ENCODE results near the gene MEX3D.

GRCh38 chr19:1524972-1525325, 43.2 kb downstream of the MEX3D start:
- TF ChIP-seq, protein P1, sequence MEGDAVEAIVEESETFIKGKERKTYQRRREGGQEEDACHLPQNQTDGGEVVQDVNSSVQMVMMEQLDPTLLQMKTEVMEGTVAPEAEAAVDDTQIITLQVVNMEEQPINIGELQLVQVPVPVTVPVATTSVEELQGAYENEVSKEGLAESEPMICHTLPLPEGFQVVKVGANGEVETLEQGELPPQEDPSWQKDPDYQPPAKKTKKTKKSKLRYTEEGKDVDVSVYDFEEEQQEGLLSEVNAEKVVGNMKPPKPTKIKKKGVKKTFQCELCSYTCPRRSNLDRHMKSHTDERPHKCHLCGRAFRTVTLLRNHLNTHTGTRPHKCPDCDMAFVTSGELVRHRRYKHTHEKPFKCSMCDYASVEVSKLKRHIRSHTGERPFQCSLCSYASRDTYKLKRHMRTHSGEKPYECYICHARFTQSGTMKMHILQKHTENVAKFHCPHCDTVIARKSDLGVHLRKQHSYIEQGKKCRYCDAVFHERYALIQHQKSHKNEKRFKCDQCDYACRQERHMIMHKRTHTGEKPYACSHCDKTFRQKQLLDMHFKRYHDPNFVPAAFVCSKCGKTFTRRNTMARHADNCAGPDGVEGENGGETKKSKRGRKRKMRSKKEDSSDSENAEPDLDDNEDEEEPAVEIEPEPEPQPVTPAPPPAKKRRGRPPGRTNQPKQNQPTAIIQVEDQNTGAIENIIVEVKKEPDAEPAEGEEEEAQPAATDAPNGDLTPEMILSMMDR (conservative IDR thresholded peaks at IDR 0.05 in 1 of 2, IDR thresholded peaks at IDR 0.05 in 1 of 2; ENCODE audit: low read depth in 1 of 2, low read length in 2 of 2), result no peak
- no peak for TF ChIP-seq EZH2 (IDR thresholded peaks at IDR 0.05; ENCODE audit: low read length, missing control alignments)

Data from fibroblast of lung (primary cell).